Naive thymus-derived CD4-positive, alpha-beta T cell (primary cell): Measurements from ENCODE around the gene SORL1. TPM values are rescaled to one million over a fixed set of nuclear protein-coding genes. Genes with fewer than 3 reads are reported as not detected.

Source experiments
- ATAC-seq: fragments of 150-1000 bp; cut with Tn5 transposase; 2 replicates; pipeline ENCODE4 v1.10.0; 2021; ENCODE audit warnings: mild to moderate bottlenecking, moderate library complexity
- CTCF ChIA-PET: fragments of 350-600 bp; sonication (Branson Sonifier 250); formaldehyde crosslinking; loops from one replicate; lab custom pipeline; 2021; ENCODE audit warnings: antibody characterized with exemption; lab: Charles Lee
- POLR2A ChIA-PET: fragments of 350-600 bp; sonication (Branson Sonifier 250); formaldehyde crosslinking; loops from one replicate; lab custom pipeline; 2021; ENCODE audit warnings: antibody characterized with exemption, inconsistent platforms; lab: Charles Lee
- DNase-seq, 9 donors: peaks; one replicate each; pipeline versions ENCODE4 v3.0.0 to v3.0.0-alpha.2; 2020 to 2022; ENCODE audit warnings: mixed read lengths in 1 of 9
- H3K27ac ChIP-seq: one replicate; pipeline ENCODE4 v1.7.0; 2013; ENCODE audit warnings: mild to moderate bottlenecking, low read depth, low read length, moderate library complexity
- H3K27me3 ChIP-seq, 2 donors: one replicate each; pipeline ENCODE4 v1.7.0; 2013; ENCODE audit warnings: low read length in 2 of 2, mild to moderate bottlenecking in 2 of 2, moderate library complexity in 2 of 2; ENCODE audit not compliant: control insufficient read depth in 2 of 2, insufficient read depth in 2 of 2
- H3K36me3 ChIP-seq, 3 experiments: 1 replicate in 2 of 3; 2 replicates in 1 of 3; pipeline ENCODE4 v1.7.0; 2013; ENCODE audit warnings: low read length in 3 of 3, mild to moderate bottlenecking in 3 of 3, moderate library complexity in 1 of 3; ENCODE audit not compliant: insufficient read depth in 3 of 3, control insufficient read depth in 2 of 3
- H3K4me1 ChIP-seq, 2 donors: one replicate each; pipeline ENCODE4 v1.7.0; 2013; ENCODE audit warnings: low read length in 2 of 2, mild to moderate bottlenecking in 2 of 2, moderate library complexity in 1 of 2; ENCODE audit not compliant: control insufficient read depth in 2 of 2, insufficient read depth in 2 of 2
- H3K4me3 ChIP-seq: 2 replicates; pipeline ENCODE4 v1.7.0; 2013; ENCODE audit warnings: mild to moderate bottlenecking, low read length
- H3K9me3 ChIP-seq, 3 experiments: 1 replicate in 2 of 3; 2 replicates in 1 of 3; pipeline ENCODE4 v1.7.0; 2013; ENCODE audit warnings: low read length in 3 of 3; ENCODE audit not compliant: control insufficient read depth in 2 of 3
- H3K27ac Mint-ChIP-seq, 9 donors: one replicate each; pipeline ENCODE4 v1.8.0; 2020 to 2022; ENCODE audit warnings: mixed read lengths in 9 of 9, mild to moderate bottlenecking in 8 of 9, moderate library complexity in 5 of 9, inconsistent platforms in 2 of 9
- H3K27me3 Mint-ChIP-seq, 5 donors: one replicate each; pipeline ENCODE4 v1.8.0; 2021 to 2022; ENCODE audit warnings: mixed read lengths in 5 of 5, mild to moderate bottlenecking in 1 of 5
- H3K36me3 Mint-ChIP-seq, 5 donors: one replicate each; pipeline ENCODE4 v1.8.0; 2020 to 2022; ENCODE audit warnings: mixed read lengths in 5 of 5, mild to moderate bottlenecking in 3 of 5, inconsistent platforms in 1 of 5
- H3K4me1 Mint-ChIP-seq, 7 donors: one replicate each; pipeline ENCODE4 v1.8.0; 2020 to 2022; ENCODE audit warnings: mixed read lengths in 7 of 7, mild to moderate bottlenecking in 3 of 7, inconsistent platforms in 1 of 7
- H3K4me3 Mint-ChIP-seq, 10 donors: one replicate each; pipeline ENCODE4 v1.8.0; 2020 to 2022; ENCODE audit warnings: mild to moderate bottlenecking in 10 of 10, mixed read lengths in 10 of 10, moderate library complexity in 6 of 10, inconsistent platforms in 2 of 10
- H3K9me3 Mint-ChIP-seq, 11 donors: one replicate each; pipeline ENCODE4 v1.8.0; 2020 to 2022; ENCODE audit warnings: mixed read lengths in 11 of 11, mild to moderate bottlenecking in 4 of 11, inconsistent platforms in 1 of 11, moderate library complexity in 1 of 11
- intact Hi-C, 2 donors: fragments of 100-400 bp; cut with micrococcal nuclease; formaldehyde crosslinking; loops; one replicate each; pipeline ENCODE4 v1.15.1; 2023
- polyA plus RNA-seq, 2 donors: library from polyadenylated mRNA; unstranded; fragments of 300-500 nt; fragmentation: Illumina TruSeq; gene quantifications; one replicate each; pipeline ENCODE4 v1.2.3, GENCODE V29; 2021
- total RNA-seq, 6 experiments: library from RNA in 5 of 6; stranded (reverse) in 5 of 6; gene quantifications; 1 replicate in 5 of 6; 2 replicates in 1 of 6; pipeline ENCODE4 v1.2.3 and lab custom pipeline; 2021 to 2026

The SORL1 gene
- total and polyA plus RNA-seq, 7 experiments from 2014 or later = 165 to 555 (median 321) TPM

DNA sequence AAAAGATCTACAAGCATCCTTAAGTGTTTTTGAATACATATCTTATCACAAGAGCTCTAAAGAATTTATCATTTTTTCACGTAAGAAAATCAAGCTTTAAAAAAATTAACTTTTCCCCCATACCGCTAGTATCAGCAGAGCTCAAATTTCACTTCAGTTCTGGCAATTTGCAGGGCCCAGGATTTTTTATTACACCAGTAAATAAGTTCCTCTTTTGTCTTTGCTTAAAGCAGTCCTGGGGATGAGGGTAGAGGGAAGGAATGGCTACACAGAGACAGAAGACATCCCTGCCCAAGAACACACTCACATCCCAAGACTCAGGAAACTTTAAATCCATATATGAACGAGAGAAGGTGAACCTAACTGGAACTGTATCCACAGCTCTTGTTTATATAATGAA lies 22.6 kb upstream of the SORL1 start:
- ATAC-seq (no peak), DNase-seq (no peak)
- H3K4me3 ChIP-seq = no peak overlapping the region
- no peaks in the 10 kb centered on the region for H3K9me3 ChIP-seq
- no peak overlapping the region for H3K27ac ChIP-seq
- ChIA-PET CTCF (interaction anchor here (0.6 to 1.4 kb wide), 4 partner anchors 8 to 45 kb away, joined by 3 to 4 read pairs (median 3); no protein-coding TSS in a partner anchor), POLR2A (interaction anchor here (0.7 to 13.6 kb wide), 5 partner anchors 8 to 127 kb away, joined by 3 to 321 read pairs (median 3); partner anchors contain the start of genes SORL1 and SORL1-AS1)
- Mint-ChIP-seq H3K27me3 (peaks cover 0 to 3% (median 0%) of the 10 kb centered on the region in 5 donors), H3K4me1 (peaks cover 17 to 54% (median 28%) of the 10 kb centered on the region in 7 donors), H3K9me3 (peaks cover 0 to 7% (median 0%) of the 10 kb centered on the region in 11 donors), H3K27ac (no peak overlapping the region), H3K4me3 (no peak overlapping the region), H3K36me3 (peaks cover 2 to 29% (median 11%) of the 10 kb centered on the region in 5 donors)
- H3K36me3 ChIP-seq = no peaks in the 10 kb centered on the region
- no peaks in the 10 kb centered on the region for H3K27me3 ChIP-seq
- intact Hi-C loops = no loop called here
- peaks cover 0 to 4% of the 10 kb centered on the region in 2 donors for H3K4me1 ChIP-seq

DNA sequence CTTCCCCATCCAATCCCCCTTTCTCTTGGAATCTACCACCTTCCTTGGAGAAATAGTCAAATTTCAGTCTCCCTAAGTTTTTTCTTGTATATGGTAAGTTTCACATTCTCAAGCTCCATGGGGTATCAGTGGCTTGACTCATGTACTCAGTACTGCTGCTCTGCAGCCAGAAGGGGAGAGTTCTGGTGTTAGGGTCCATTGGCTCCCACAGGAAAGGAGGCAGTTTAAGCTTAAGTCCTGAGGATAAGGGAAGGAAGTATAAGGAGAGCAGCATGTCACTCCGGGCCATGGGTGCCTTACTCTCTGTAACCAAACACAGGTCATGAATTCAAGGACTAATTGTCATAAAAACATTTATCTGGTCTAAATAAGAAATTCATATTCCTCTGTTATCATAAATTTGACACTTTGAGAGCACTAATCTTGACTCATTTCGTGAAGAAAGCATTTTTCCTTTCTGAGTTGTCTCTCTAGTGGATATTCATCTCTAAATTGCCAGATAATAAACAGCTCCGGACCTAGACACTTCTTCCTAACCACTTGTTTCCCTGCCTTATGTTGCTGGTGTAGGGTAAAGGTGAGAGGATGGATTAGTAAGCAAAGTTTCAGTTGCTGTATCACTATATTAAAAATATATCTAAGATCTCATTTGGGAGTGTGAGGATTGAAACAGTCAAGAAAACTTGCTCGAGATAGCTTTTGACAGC lies 20.1 kb upstream of the SORL1 start:
- H3K27ac ChIP-seq = no peak overlapping the region
- Mint-ChIP-seq H3K27ac (peak overlapping the region in 2 of 9 donors; percentile 4 to 50), H3K4me3 (no peak overlapping the region), H3K4me1 (peaks cover 21 to 55% (median 33%) of the 10 kb centered on the region in 7 donors), H3K9me3 (peaks cover 0 to 1% (median 0%) of the 10 kb centered on the region in 11 donors), H3K27me3 (no peaks in the 10 kb centered on the region), H3K36me3 (peaks cover 3 to 15% (median 14%) of the 10 kb centered on the region in 5 donors)
- no peak overlapping the region for H3K4me3 ChIP-seq
- no peaks in the 10 kb centered on the region for H3K9me3 ChIP-seq
- intact Hi-C loops = no loop called here
- DNase-seq = no peak
- POLR2A ChIA-PET = interaction anchor here (0.6 to 13.6 kb wide), 3 partner anchors 14 to 81 kb away, joined by 3 to 321 read pairs (median 4); partner anchors contain the start of genes SORL1 and SORL1-AS1
- H3K27me3 ChIP-seq = no peaks in the 10 kb centered on the region
- CTCF ChIA-PET = interaction anchor here (1.0 to 1.4 kb wide), 3 partner anchors 11 to 140 kb away, joined by 3 to 4 read pairs (median 3); no protein-coding TSS in a partner anchor
- H3K36me3 ChIP-seq = no peaks in the 10 kb centered on the region
- H3K4me1 ChIP-seq = peaks cover 0 to 19% of the 10 kb centered on the region in 2 donors
- ATAC-seq = no peak

DNA sequence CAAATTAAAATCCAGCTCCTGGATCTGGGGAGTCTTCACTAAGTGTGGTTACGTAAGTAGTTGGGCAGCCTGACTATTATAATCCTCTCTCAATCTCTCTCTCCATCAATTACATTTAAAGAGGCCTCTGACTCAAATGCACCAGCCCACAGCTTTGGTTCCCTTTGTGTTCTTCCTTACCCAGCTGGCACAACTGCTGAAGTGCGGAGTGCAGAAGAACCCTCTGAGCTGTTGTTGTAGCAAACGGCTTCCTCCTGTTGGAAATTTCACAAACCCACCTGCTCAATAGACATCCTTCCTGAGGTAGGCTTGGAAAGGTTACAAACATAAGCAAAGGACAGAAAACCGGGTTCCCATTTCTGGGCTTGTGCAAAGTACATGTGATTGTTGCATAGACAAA lies 17.0 kb upstream of the SORL1 start:
- Mint-ChIP-seq H3K27ac (peak overlapping the region in 8 of 9 donors; percentile 10 to 86 (median 56)), H3K27me3 (no peaks in the 10 kb centered on the region), H3K9me3 (no peaks in the 10 kb centered on the region), H3K36me3 (peaks cover 3 to 22% (median 17%) of the 10 kb centered on the region in 5 donors), H3K4me1 (peaks cover 27 to 63% (median 42%) of the 10 kb centered on the region in 7 donors), H3K4me3 (peak overlapping the region in 2 of 10 donors; percentile 14 to 16)
- ATAC-seq = peak; percentile 56
- no peak overlapping the region for H3K4me3 ChIP-seq
- POLR2A ChIA-PET = interaction anchor here (1.1 to 13.6 kb wide), 2 partner anchors 11 to 16 kb away, joined by 3 to 321 read pairs; partner anchors contain the start of genes SORL1 and SORL1-AS1
- DNase-seq = no peak
- peaks cover 0 to 15% of the 10 kb centered on the region in 2 donors for H3K4me1 ChIP-seq
- CTCF ChIA-PET = no interaction called here
- H3K27me3 ChIP-seq = no peaks in the 10 kb centered on the region
- intact Hi-C loops = no loop called here
- H3K9me3 ChIP-seq = no peaks in the 10 kb centered on the region
- H3K27ac ChIP-seq = no peak overlapping the region
- no peaks in the 10 kb centered on the region for H3K36me3 ChIP-seq

DNA sequence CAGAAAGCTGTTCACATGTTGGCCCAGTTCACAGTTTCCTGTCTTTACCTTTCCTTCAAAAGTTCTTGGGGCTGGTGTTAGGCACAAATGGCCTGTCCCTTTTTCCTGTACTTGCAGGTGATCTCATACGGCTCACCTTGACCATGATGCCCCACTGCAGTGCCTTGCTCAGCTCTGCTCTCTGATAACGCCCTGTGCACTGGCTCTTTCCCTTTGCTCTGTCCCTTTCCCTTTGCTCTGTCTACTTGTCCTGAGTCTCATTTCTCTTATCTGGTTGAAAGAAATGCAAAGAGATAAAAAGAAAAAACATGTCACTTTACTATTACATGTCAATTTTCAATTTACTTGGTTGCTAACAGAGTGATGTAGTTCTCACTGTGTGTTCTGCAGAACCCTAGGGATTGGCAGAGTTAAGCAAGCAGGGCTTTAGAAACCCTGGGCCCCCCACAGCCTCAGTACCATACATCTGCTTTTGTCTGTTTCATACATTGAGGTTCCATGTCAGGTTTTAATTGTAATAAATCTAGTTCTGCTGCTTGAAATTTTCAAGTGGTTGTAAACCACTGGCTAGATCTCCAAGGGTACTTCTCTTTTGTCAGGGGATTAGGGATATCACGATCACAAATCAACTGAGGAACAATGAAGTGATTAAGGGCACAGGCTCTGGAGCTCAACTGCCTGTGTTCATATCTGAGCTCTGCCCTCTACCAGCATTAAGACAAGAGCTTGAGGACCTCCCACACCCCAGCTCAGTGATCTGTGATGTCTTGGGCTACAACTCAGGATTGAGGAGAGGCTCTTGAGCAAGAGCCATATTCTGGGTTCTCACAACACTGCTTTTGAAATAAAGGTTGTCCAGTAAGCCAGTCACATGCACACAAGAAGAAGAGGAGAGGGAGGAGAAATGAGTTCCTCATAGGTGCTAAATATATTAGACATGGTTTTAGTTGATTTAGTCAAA lies 16.3 kb upstream of the SORL1 start:
- no peaks in the 10 kb centered on the region for H3K9me3 ChIP-seq
- Mint-ChIP-seq H3K4me3 (peak overlapping the region in 2 of 10 donors; percentile 4 to 14), H3K9me3 (no peaks in the 10 kb centered on the region), H3K36me3 (peaks cover 3 to 28% (median 21%) of the 10 kb centered on the region in 5 donors), H3K27me3 (no peaks in the 10 kb centered on the region), H3K4me1 (peaks cover 32 to 70% (median 49%) of the 10 kb centered on the region in 7 donors), H3K27ac (peak overlapping the region in 8 of 9 donors; percentile 12 to 86 (median 67))
- no peaks in the 10 kb centered on the region for H3K36me3 ChIP-seq
- no peak overlapping the region for H3K27ac ChIP-seq
- ATAC-seq (peak; percentile 55), DNase-seq (no peak)
- no peak overlapping the region for H3K4me3 ChIP-seq
- POLR2A ChIA-PET = interaction anchor here (1.1 to 13.6 kb wide), 3 partner anchors 8 to 17 kb away, joined by 3 to 321 read pairs (median 5); partner anchors contain the start of genes SORL1 and SORL1-AS1
- intact Hi-C loops = no loop called here
- H3K27me3 ChIP-seq = no peaks in the 10 kb centered on the region
- CTCF ChIA-PET = no interaction called here
- H3K4me1 ChIP-seq = peaks cover 0 to 15% of the 10 kb centered on the region in 2 donors

DNA sequence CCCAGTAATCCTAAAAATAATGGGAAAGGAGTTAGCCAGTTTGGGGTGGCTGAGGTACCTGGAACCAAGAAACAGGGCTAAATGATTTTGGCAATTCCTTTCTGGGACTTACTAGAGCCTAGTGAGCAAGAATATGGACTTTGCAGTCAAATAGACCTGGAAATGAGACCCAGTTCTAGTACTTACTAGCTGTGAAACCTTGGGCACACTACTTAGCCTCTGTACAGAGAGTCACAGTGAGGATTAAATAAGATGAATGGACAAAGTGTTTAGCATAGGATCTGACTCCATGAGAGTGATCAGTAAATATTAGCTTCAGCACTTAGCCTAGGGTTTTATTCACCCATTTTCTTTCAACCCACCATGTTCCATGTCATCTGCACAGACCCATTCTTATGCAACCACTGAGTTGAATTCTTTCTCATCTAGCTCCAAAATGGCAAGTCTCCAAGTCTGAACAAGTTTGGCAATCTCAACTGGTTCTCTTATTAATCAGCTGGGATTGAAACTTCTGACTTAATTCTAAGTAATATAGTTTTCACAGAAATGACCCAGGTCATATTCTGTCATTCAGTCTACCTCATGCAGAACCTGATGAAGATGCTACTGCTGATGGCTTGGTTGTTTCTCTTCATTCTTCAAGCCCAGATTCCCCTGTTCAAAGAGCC lies 15.0 kb upstream of the SORL1 start:
- Histone ChIP-seq H3K27me3 (no peaks in the 10 kb centered on the region), H3K27ac (no peak overlapping the region), H3K9me3 (no peaks in the 10 kb centered on the region), H3K4me1 (peaks cover 0 to 15% of the 10 kb centered on the region in 2 donors), H3K36me3 (no peaks in the 10 kb centered on the region), H3K4me3 (no peak overlapping the region)
- ChIA-PET POLR2A (interaction anchor here (0.8 to 13.6 kb wide), 2 partner anchors 9 to 122 kb away, joined by 3 to 321 read pairs; partner anchors contain the start of genes SORL1 and SORL1-AS1), CTCF (no interaction called here)
- Mint-ChIP-seq H3K9me3 (no peaks in the 10 kb centered on the region), H3K4me1 (peaks cover 32 to 78% (median 52%) of the 10 kb centered on the region in 7 donors), H3K27me3 (no peaks in the 10 kb centered on the region), H3K27ac (peak overlapping the region in 3 of 9 donors; percentile 12 to 74 (median 39)), H3K36me3 (peaks cover 3 to 32% (median 20%) of the 10 kb centered on the region in 5 donors), H3K4me3 (peak overlapping the region in 1 of 10 donors; percentile 16)
- no peak for ATAC-seq
- intact Hi-C loops = no loop called here
- DNase-seq = no peak
